Liver (tissue), 9 donors: ENCODE data around the gene UTP4. TPM values are rescaled to one million over a fixed set of nuclear protein-coding genes. Genes with fewer than 3 reads are reported as not detected.

Source experiments
- DNase-seq: peaks from one replicate; pipeline ENCODE4 v3.0.0-alpha.2; 2017; ENCODE audit warnings: low spot score
- H3K27ac ChIP-seq, 2 donors: one replicate each; pipeline ENCODE4 v1.7.0; 2013; ENCODE audit warnings: inconsistent platforms in 2 of 2, low read length in 2 of 2, control low read depth in 1 of 2, low read depth in 1 of 2, mild to moderate bottlenecking in 1 of 2
- H3K27me3 ChIP-seq, 4 donors: one replicate each; pipeline versions ENCODE4 v1.6.1 to v1.7.0; 2013; ENCODE audit warnings: low read length in 3 of 4, inconsistent platforms in 1 of 4, mild to moderate bottlenecking in 1 of 4, moderate library complexity in 1 of 4; ENCODE audit not compliant: control insufficient read depth in 4 of 4, insufficient read depth in 4 of 4
- H3K36me3 ChIP-seq, 4 donors: one replicate each; pipeline versions ENCODE4 v1.6.1 to v1.7.0; 2013; ENCODE audit warnings: low read length in 3 of 4, mild to moderate bottlenecking in 3 of 4, low read depth in 1 of 4, moderate library complexity in 1 of 4; ENCODE audit not compliant: control insufficient read depth in 4 of 4, insufficient read depth in 3 of 4
- H3K4me1 ChIP-seq, 4 donors: one replicate each; pipeline versions ENCODE4 v1.6.1 to v1.7.0; 2013; ENCODE audit warnings: low read length in 3 of 4, mild to moderate bottlenecking in 3 of 4, moderate library complexity in 1 of 4; ENCODE audit not compliant: control insufficient read depth in 4 of 4, insufficient read depth in 4 of 4
- H3K4me3 ChIP-seq, 3 donors: one replicate each; pipeline versions ENCODE4 v1.6.1 to v1.7.0; 2013; ENCODE audit warnings: low read length in 3 of 3, control low read depth in 1 of 3, low read depth in 1 of 3, mild to moderate bottlenecking in 1 of 3
- H3K9ac ChIP-seq, 2 donors: one replicate each; pipeline ENCODE4 v1.7.0; 2013; ENCODE audit warnings: low read length in 2 of 2, mild to moderate bottlenecking in 2 of 2, moderate library complexity in 2 of 2, control low read depth in 1 of 2, low read depth in 1 of 2
- H3K9me3 ChIP-seq, 4 donors: one replicate each; pipeline versions ENCODE4 v1.6.1 to v1.7.0; 2013; ENCODE audit warnings: low read length in 3 of 4; ENCODE audit not compliant: control insufficient read depth in 4 of 4
- CTCF ChIP-seq: fragments of 150-350 bp; IDR thresholded peaks from 2 replicates; pipeline ENCODE4 v1.5.1; 2017; ENCODE audit warnings: improper control_type of control experiment, low read depth, low read length; ENCODE audit not compliant: missing input control
- EGR1 ChIP-seq, 2 donors: IDR thresholded peaks; 2 replicates each; pipeline ENCODE4 v1.6.1; 2016 to 2018; ENCODE audit warnings: antibody characterized with exemption in 2 of 2, low read depth in 2 of 2
- FOXA1 ChIP-seq: IDR thresholded peaks from 2 replicates; pipeline ENCODE4 v1.6.1; 2016; ENCODE audit warnings: antibody characterized with exemption
- FOXA2 ChIP-seq: IDR thresholded peaks from 2 replicates; pipeline ENCODE4 v1.6.1; 2016; ENCODE audit warnings: antibody characterized with exemption
- GABPA ChIP-seq, 2 donors: IDR thresholded peaks in 1 of 2; conservative IDR thresholded peaks in 1 of 2; 2 replicates each; pipeline ENCODE4 v1.6.1; 2016; ENCODE audit warnings: antibody characterized with exemption in 2 of 2, mild to moderate bottlenecking in 1 of 2, moderate library complexity in 1 of 2
- HNF4A ChIP-seq, 2 donors: conservative IDR thresholded peaks; 2 replicates each; pipeline ENCODE4 v1.6.1; 2016; ENCODE audit warnings: antibody characterized with exemption in 2 of 2, mild to moderate bottlenecking in 2 of 2
- HNF4G ChIP-seq: IDR thresholded peaks from 2 replicates; pipeline ENCODE4 v1.6.1; 2016; ENCODE audit warnings: antibody characterized with exemption
- JUND ChIP-seq, 2 donors: IDR thresholded peaks; 2 replicates each; pipeline ENCODE4 v1.6.1; 2016; ENCODE audit warnings: antibody characterized with exemption in 2 of 2
- NR2F2 ChIP-seq: IDR thresholded peaks from 2 replicates; pipeline ENCODE4 v1.6.1; 2016; ENCODE audit warnings: antibody characterized with exemption
- RAD21 ChIP-seq, 2 donors: IDR thresholded peaks; 2 replicates each; pipeline ENCODE4 v1.6.1; 2016; ENCODE audit warnings: antibody characterized with exemption in 2 of 2, mild to moderate bottlenecking in 2 of 2
- REST ChIP-seq: IDR thresholded peaks from 2 replicates; pipeline ENCODE4 v1.6.1; 2016; ENCODE audit warnings: antibody characterized with exemption, mild to moderate bottlenecking
- RXRA ChIP-seq, 2 donors: IDR thresholded peaks; 2 replicates each; pipeline ENCODE4 v1.6.1; 2017 to 2018; ENCODE audit warnings: antibody characterized with exemption in 2 of 2, mild to moderate bottlenecking in 1 of 2
- SP1 ChIP-seq: IDR thresholded peaks from 2 replicates; pipeline ENCODE4 v1.6.1; 2018; ENCODE audit warnings: antibody characterized with exemption, mild to moderate bottlenecking
- TAF1 ChIP-seq: conservative IDR thresholded peaks from 2 replicates; pipeline ENCODE4 v1.6.1; 2016; ENCODE audit warnings: antibody characterized with exemption, mild to moderate bottlenecking
- ZBTB33 ChIP-seq: IDR thresholded peaks from 2 replicates; pipeline ENCODE4 v1.6.1; 2016; ENCODE audit warnings: antibody characterized with exemption
- WGBS: extraction: QIAGEN DNeasy Blood & Tissue Kit; methylation state at CpG from one replicate; pipeline ENCODE4 v1.1.7; 2013; 5-methylcytosine and 5-hydroxymethylcytosine counted together
- polyA plus RNA-seq, 2 donors: library from polyadenylated mRNA; stranded (reverse) in 1 of 2; unstranded in 1 of 2; fragments of 200-250 nt in 1 of 2; fragments of >200 nt in 1 of 2; fragmentation: Nextera tagmentation in 1 of 2; extraction: Ambion mirVana in 1 of 2; gene quantifications; one replicate each; pipeline versions ENCODE4 v1.2.1 to v1.2.3, GENCODE V29; 2013 to 2015
- total RNA-seq, 2 donors: library from RNA; depleted of rRNA; stranded (reverse); fragments of >200 nt; gene quantifications; one replicate each; pipeline ENCODE4 v1.2.3, GENCODE V29; 2014
- donor health status: healthy.
- donor health status: healthy.
- donor health status: healthy.
- donor health status: healthy.
- donor health status: healthy.

UTP4 gene
- total and polyA plus RNA-seq, 4 donors, result 11.3 to 13.8 (median 12.4) TPM

- no peak for TF ChIP-seq CTCF
- no peak for TF ChIP-seq GABPA (IDR thresholded peaks at IDR 0.05 in 1 of 2, conservative IDR thresholded peaks at IDR 0.05 in 1 of 2)
- TF ChIP-seq SP1, result no peak
- TF ChIP-seq JUND (IDR thresholded peaks at IDR 0.05), result no peak
- TF ChIP-seq FOXA1, result no peak
- no peak for TF ChIP-seq HNF4A (conservative IDR thresholded peaks at IDR 0.05)
- no peak for TF ChIP-seq RAD21 (IDR thresholded peaks at IDR 0.05)
- TF ChIP-seq ZBTB33, result no peak
Observed at GRCh38 chr16:69084289-69084688, 48.2 kb upstream of the UTP4 start (continued).

GRCh38 chr16:69085032-69085695 is 47.3 kb upstream of the UTP4 start:
- no peak overlapping the region for H3K4me3 ChIP-seq
- no peak for DNase-seq
- no peak overlapping the region for H3K9ac ChIP-seq
- peaks cover 12 to 19% (median 17%) of the 10 kb centered on the region in 4 donors for H3K4me1 ChIP-seq
- H3K27me3 ChIP-seq, result no peaks in the 10 kb centered on the region
- H3K27ac ChIP-seq, result no peak overlapping the region
- TF ChIP-seq JUND (IDR thresholded peaks at IDR 0.05) (no peak), TAF1 (no peak), NR2F2 (no peak), HNF4G (no peak), RXRA (IDR thresholded peaks at IDR 0.05) (no peak), GABPA (IDR thresholded peaks at IDR 0.05 in 1 of 2, conservative IDR thresholded peaks at IDR 0.05 in 1 of 2) (no peak), REST (no peak), EGR1 (IDR thresholded peaks at IDR 0.05; ENCODE audit: low read depth in 2 of 2) (no peak), RAD21 (IDR thresholded peaks at IDR 0.05) (no peak), FOXA2 (no peak)
- no peaks in the 10 kb centered on the region for H3K9me3 ChIP-seq
- peaks cover 2 to 19% (median 6%) of the 10 kb centered on the region in 4 donors for H3K36me3 ChIP-seq
- WGBS, result 92% methylated on average over 5 of the region's 5 CpGs
